ENCODE results near the gene WDR55. TPM values are rescaled to one million over a fixed set of nuclear protein-coding genes. Genes with fewer than 3 reads are reported as not detected.
A peak's percentile ranks its signal among the peaks of the same experiment; 100 is the strongest.
"Not testable (repeated sequence)": the region's sequence is repeated elsewhere in the genome, so short reads cannot be mapped to it uniquely, and the experiment has no call there.

WDR55 gene
- total and polyA plus RNA-seq, 3 experiments from 2014 or later = 17.3 to 40.7 (median 40.1) TPM

GRCh38 chr5:140647042-140647419 lies 17.7 kb upstream of the WDR55 start:
- ChIA-PET POLR2A (interaction anchor here (0.7 to 2.7 kb wide), 15 partner anchors 8 to 980 kb away, joined by 3 to 16 read pairs (median 8); partner anchors contain the start of genes ANKHD1, APBB3, CD14 and DND1), CTCF (interaction anchor here (0.8 to 2.2 kb wide), 11 partner anchors 8 to 274 kb away, joined by 3 to 21 read pairs (median 5); partner anchors contain the start of genes ANKHD1, CD14, EIF4EBP3 and HARS1)
- Mint-ChIP-seq H3K36me3 (peaks cover 6 to 82% (median 11%) of the 10 kb centered on the region in 3 donors), H3K4me3 (peak overlapping the region; percentile 93 to 100 (median 99)), H3K4me1 (peaks cover 37 to 70% (median 62%) of the 10 kb centered on the region in 3 donors), H3K27me3 (peaks cover 0 to 2% of the 10 kb centered on the region in 2 donors), H3K9me3 (no peaks in the 10 kb centered on the region), H3K27ac (peak overlapping the region; percentile 94 to 100 (median 100))
- Histone ChIP-seq H3K4me3 (ENCODE audit: low read length) (peak overlapping the region; percentile 92), H3K4me1 (ENCODE audit: insufficient read depth, low read length) (peaks cover 29% of the 10 kb centered on the region), H3K36me3 (ENCODE audit: insufficient read depth, low read length) (peaks cover 31% of the 10 kb centered on the region), H3K27ac (ENCODE audit: low read depth, low read length) (peak overlapping the region; percentile 97), H3K27me3 (ENCODE audit: insufficient read depth, low read length, poor library complexity, severe bottlenecking) (no peaks in the 10 kb centered on the region), H3K9me3 (ENCODE audit: low read length) (no peaks in the 10 kb centered on the region)
- DNase-seq = no peak

GRCh38 chr5:140658870-140659269 lies 5.8 kb upstream of the WDR55 start:
- Mint-ChIP-seq H3K4me3 (peak overlapping the region in 1 of 7 donors; percentile 6), H3K27ac (peak overlapping the region in 3 of 8 donors; percentile 10 to 82 (median 70)), H3K4me1 (peaks cover 3 to 13% (median 6%) of the 10 kb centered on the region in 3 donors), H3K9me3 (no peaks in the 10 kb centered on the region), H3K36me3 (peaks cover 9 to 87% (median 35%) of the 10 kb centered on the region in 3 donors), H3K27me3 (no peaks in the 10 kb centered on the region)
- POLR2A ChIA-PET = no interaction called here
- Histone ChIP-seq H3K4me3 (ENCODE audit: low read length) (no peak overlapping the region), H3K9me3 (ENCODE audit: low read length) (no peaks in the 10 kb centered on the region), H3K36me3 (ENCODE audit: insufficient read depth, low read length) (peaks cover 81% of the 10 kb centered on the region), H3K27ac (ENCODE audit: low read depth, low read length) (no peak overlapping the region), H3K4me1 (ENCODE audit: insufficient read depth, low read length) (no peaks in the 10 kb centered on the region), H3K27me3 (ENCODE audit: insufficient read depth, low read length, poor library complexity, severe bottlenecking) (no peaks in the 10 kb centered on the region)
- CTCF ChIA-PET = no interaction called here
- no peak for DNase-seq

- H3K36me3 Mint-ChIP-seq = peaks cover 4 to 83% (median 29%) of the 10 kb centered on the region in 3 donors
- CTCF ChIA-PET = not testable (repeated sequence)
Observed at GRCh38 chr5:140660371-140660770, 4.3 kb upstream of the WDR55 start.

GRCh38 chr5:140664030-140664358 lies 710 bp upstream of the WDR55 start:
- Mint-ChIP-seq H3K4me1 (peaks cover 33 to 41% (median 39%) of the 10 kb centered on the region in 3 donors), H3K27ac (peak overlapping the region; percentile 97 to 100 (median 99)), H3K27me3 (peaks cover 0 to 1% of the 10 kb centered on the region in 2 donors), H3K4me3 (peak overlapping the region; percentile 93 to 100 (median 98)), H3K36me3 (peaks cover 1 to 83% (median 22%) of the 10 kb centered on the region in 3 donors), H3K9me3 (no peaks in the 10 kb centered on the region)
- ChIA-PET POLR2A (interaction anchor here (0.8 to 3.9 kb wide), 4 partner anchors 11 to 262 kb away, joined by 3 to 16 read pairs (median 4); partner anchors contain the start of genes ANKHD1, IK, NDUFA2 and ZMAT2), CTCF (interaction anchor here (0.8 to 1.4 kb wide), 3 partner anchors 25 to 263 kb away, joined by 3 read pairs; partner anchors contain the start of genes ANKHD1 and TMCO6)
- no peak for DNase-seq
- Histone ChIP-seq H3K27ac (ENCODE audit: low read depth, low read length) (peak overlapping the region; percentile 91), H3K4me1 (ENCODE audit: insufficient read depth, low read length) (peaks cover 24% of the 10 kb centered on the region), H3K4me3 (ENCODE audit: low read length) (peak overlapping the region; percentile 84), H3K27me3 (ENCODE audit: insufficient read depth, low read length, poor library complexity, severe bottlenecking) (no peaks in the 10 kb centered on the region), H3K36me3 (ENCODE audit: insufficient read depth, low read length) (peaks cover 52% of the 10 kb centered on the region), H3K9me3 (ENCODE audit: low read length) (no peaks in the 10 kb centered on the region)

More at GRCh38 chr5:140660371-140660770, 4.3 kb upstream of the WDR55 start:
- H3K27me3 ChIP-seq (ENCODE audit: insufficient read depth, low read length, poor library complexity, severe bottlenecking); H3K27ac ChIP-seq (ENCODE audit: low read depth, low read length); H3K9me3 ChIP-seq (ENCODE audit: low read length); H3K4me3 Mint-ChIP-seq; H3K4me3 ChIP-seq (ENCODE audit: low read length); POLR2A ChIA-PET; H3K27me3 Mint-ChIP-seq; H3K9me3 Mint-ChIP-seq; DNase-seq; H3K4me1 ChIP-seq (ENCODE audit: insufficient read depth, low read length): not testable (repeated sequence)
- H3K36me3 ChIP-seq (ENCODE audit: insufficient read depth, low read length) = peaks cover 66% of the 10 kb centered on the region
- peak overlapping the region in 4 of 8 donors; percentile 4 to 70 (median 62) for H3K27ac Mint-ChIP-seq
- H3K4me1 Mint-ChIP-seq = peaks cover 11 to 16% (median 12%) of the 10 kb centered on the region in 3 donors

GRCh38 chr5:140671035-140671434 lies 6.3 kb downstream of the WDR55 start:
- Mint-ChIP-seq H3K27ac (peak overlapping the region in 1 of 8 donors; percentile 60), H3K4me1 (peaks cover 20 to 26% (median 22%) of the 10 kb centered on the region in 3 donors), H3K36me3 (peaks cover 13 to 86% (median 14%) of the 10 kb centered on the region in 3 donors)
- H3K27me3 ChIP-seq (ENCODE audit: insufficient read depth, low read length, poor library complexity, severe bottlenecking); H3K27me3 Mint-ChIP-seq; H3K4me3 ChIP-seq (ENCODE audit: low read length); H3K9me3 Mint-ChIP-seq; H3K9me3 ChIP-seq (ENCODE audit: low read length); H3K27ac ChIP-seq (ENCODE audit: low read depth, low read length); DNase-seq; H3K4me3 Mint-ChIP-seq; POLR2A ChIA-PET: not testable (repeated sequence)
- CTCF ChIA-PET = interaction anchor here (1.4 kb wide), 1 partner anchor 308 kb away, joined by 3 read pairs; no protein-coding TSS in a partner anchor
- Histone ChIP-seq H3K36me3 (ENCODE audit: insufficient read depth, low read length) (peaks cover 33% of the 10 kb centered on the region), H3K4me1 (ENCODE audit: insufficient read depth, low read length) (peaks cover 12% of the 10 kb centered on the region)

GRCh38 chr5:140671472-140672125 lies 6.9 kb downstream of the WDR55 start:
- Histone ChIP-seq H3K4me3 (ENCODE audit: low read length) (no peak overlapping the region), H3K27ac (ENCODE audit: low read depth, low read length) (no peak overlapping the region), H3K36me3 (ENCODE audit: insufficient read depth, low read length) (peaks cover 38% of the 10 kb centered on the region), H3K27me3 (ENCODE audit: insufficient read depth, low read length, poor library complexity, severe bottlenecking) (no peaks in the 10 kb centered on the region), H3K4me1 (ENCODE audit: insufficient read depth, low read length) (peaks cover 6% of the 10 kb centered on the region), H3K9me3 (ENCODE audit: low read length) (no peaks in the 10 kb centered on the region)
- POLR2A ChIA-PET = no interaction called here
- Mint-ChIP-seq H3K27me3 (peaks cover 0 to 2% of the 10 kb centered on the region in 2 donors), H3K4me3 (no peak overlapping the region), H3K36me3 (peaks cover 11 to 89% (median 16%) of the 10 kb centered on the region in 3 donors), H3K9me3 (no peaks in the 10 kb centered on the region), H3K4me1 (peaks cover 15 to 20% (median 18%) of the 10 kb centered on the region in 3 donors), H3K27ac (peak overlapping the region in 2 of 8 donors; percentile 34 to 52)
- CTCF ChIA-PET = interaction anchor here (1.4 kb wide), 1 partner anchor 309 kb away, joined by 3 read pairs; no protein-coding TSS in a partner anchor
- DNase-seq = no peak

GRCh38 chr5:140672455-140673186 lies 7.9 kb downstream of the WDR55 start:
- peaks cover 46% of the 10 kb centered on the region for H3K36me3 ChIP-seq (ENCODE audit: insufficient read depth, low read length)
- DNase-seq = peak in 1 of 5 donors; percentile 51
- H3K27me3 ChIP-seq (ENCODE audit: insufficient read depth, low read length, poor library complexity, severe bottlenecking) = no peaks in the 10 kb centered on the region
- Mint-ChIP-seq H3K27me3 (peaks cover 0 to 2% of the 10 kb centered on the region in 2 donors), H3K36me3 (peaks cover 14 to 89% (median 18%) of the 10 kb centered on the region in 3 donors), H3K4me3 (no peak overlapping the region), H3K4me1 (peaks cover 5 to 10% (median 7%) of the 10 kb centered on the region in 3 donors), H3K27ac (peak overlapping the region in 1 of 8 donors; percentile 75), H3K9me3 (no peaks in the 10 kb centered on the region)
- no peak overlapping the region for H3K4me3 ChIP-seq (ENCODE audit: low read length)
- H3K27ac ChIP-seq (ENCODE audit: low read depth, low read length) = no peak overlapping the region
- no peaks in the 10 kb centered on the region for H3K4me1 ChIP-seq (ENCODE audit: insufficient read depth, low read length)
- no peaks in the 10 kb centered on the region for H3K9me3 ChIP-seq (ENCODE audit: low read length)
- ChIA-PET POLR2A (interaction anchor here (1.2 kb wide), 1 partner anchor 25 kb away, joined by 5 read pairs; the partner anchor contains the start of genes IK and NDUFA2), CTCF (no interaction called here)

Measured in CD8-positive, alpha-beta memory T cell (primary cell).